Body of pancreas (tissue), 4 donors: Measurements from ENCODE around the gene SLC25A2. TPM values are rescaled to one million over a fixed set of nuclear protein-coding genes. Genes with fewer than 3 reads are reported as not detected.
A peak's percentile ranks its signal among the peaks of the same experiment; 100 is the strongest.
"Not testable (repeated sequence)": the region's sequence is repeated elsewhere in the genome, so short reads cannot be mapped to it uniquely, and the experiment has no call there.

Experiments used
- ATAC-seq: fragments of 150-250 bp; one replicate; pipeline ENCODE4 v1.9.1; 2016
- DNase-seq, 4 donors: peaks; one replicate each; pipeline ENCODE4 v3.0.0-alpha.2; 2019
- H3K27ac ChIP-seq, 4 donors: fragments of 200-600 bp; sonication (generic); 1 replicate in 3 of 4; 2 replicates in 1 of 4; pipeline versions ENCODE4 v1.5.1 to v1.6.1; 2016 to 2019; ENCODE audit warnings: mild to moderate bottlenecking in 1 of 4, mixed read lengths in 1 of 4, moderate library complexity in 1 of 4
- H3K27me3 ChIP-seq, 2 donors: fragments of 200-600 bp; sonication (generic); one replicate each; pipeline ENCODE4 v1.6.0; 2016; ENCODE audit warnings: mild to moderate bottlenecking in 1 of 2
- H3K36me3 ChIP-seq, 2 donors: fragments of 200-600 bp; sonication (generic); replicated peaks in 1 of 2; 2 replicates each; pipeline ENCODE4 v1.5.1; 2016; ENCODE audit warnings: low read depth in 2 of 2; ENCODE audit not compliant: insufficient read depth in 1 of 2
- H3K4me1 ChIP-seq: fragments of 200-600 bp; sonication (generic); one replicate; pipeline ENCODE4 v1.6.0; 2016
- H3K4me3 ChIP-seq, 2 donors: fragments of 200-600 bp; sonication (generic); 1 replicate in 1 of 2; 2 replicates in 1 of 2; pipeline ENCODE4 v1.5.1; 2016 to 2019
- H3K9me3 ChIP-seq, 3 donors: fragments of 200-600 bp; sonication (generic); 1 replicate in 2 of 3; 2 replicates in 1 of 3; pipeline ENCODE4 v1.5.1; 2016
- POLR2A ChIP-seq, 3 donors: fragments of 450-650 bp; IDR thresholded peaks; one replicate each; pipeline ENCODE4 v1.6.1; 2016; ENCODE audit warnings: antibody characterized with exemption in 3 of 3, mild to moderate bottlenecking in 2 of 3
- WGBS, 2 donors: methylation state at CpG; one replicate each; pipeline ENCODE4 v1.1.5; 2017; 5-methylcytosine and 5-hydroxymethylcytosine counted together
- intact Hi-C: fragments of 100-400 bp; cut with DNase I; formaldehyde crosslinking; loops from one replicate; pipeline ENCODE4 v1.15.1; 2023
- total RNA-seq, 2 donors: library from RNA; depleted of rRNA; stranded (reverse); fragments of >200 nt; gene quantifications; one replicate each; pipeline ENCODE4 v1.1.0, GENCODE V29; 2016
- TF ChIP-seq, protein P1 (sequence below), 7 experiments: fragments of 450-650 bp in 4 of 7; fragments of 200-600 bp in 3 of 7; sonication (generic) in 3 of 7; IDR thresholded peaks; one replicate each; pipeline ENCODE4 v1.5.1; 2016 to 2019; ENCODE audit warnings: antibody characterized with exemption in 7 of 7

The SLC25A2 gene
- total RNA-seq, 2 donors from 2014 or later, result not detected

DNA sequence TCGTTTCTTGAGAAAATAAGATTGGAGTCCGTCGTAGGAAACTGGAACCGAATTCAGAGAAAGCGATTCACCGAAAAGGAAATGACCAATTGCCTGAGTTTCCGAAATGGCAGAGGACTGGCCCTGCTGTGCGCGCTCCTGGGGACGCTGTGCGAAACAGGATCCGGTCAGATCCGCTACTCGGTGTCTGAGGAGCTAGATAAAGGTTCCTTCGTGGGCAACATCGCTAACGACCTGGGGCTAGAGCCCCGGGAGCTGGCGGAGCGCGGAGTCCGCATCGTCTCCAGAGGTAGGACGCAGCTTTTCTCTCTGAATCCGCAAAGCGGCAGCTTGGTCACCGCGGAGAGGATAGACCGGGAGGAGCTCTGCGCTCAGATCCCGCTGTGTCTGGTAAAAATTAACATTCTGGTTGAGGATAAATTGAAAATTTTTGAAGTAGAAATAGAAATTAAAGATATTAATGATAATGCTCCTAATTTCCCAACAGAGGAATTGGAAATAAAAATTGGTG is 40.2 kb upstream of the SLC25A2 start:
- DNase-seq (no peak), ATAC-seq (no peak)
- no peaks in the 10 kb centered on the region for H3K36me3 ChIP-seq
- no peaks in the 10 kb centered on the region for H3K27me3 ChIP-seq
- intact Hi-C loops, result no loop called here
- TF ChIP-seq POLR2A (IDR thresholded peaks at IDR 0.05), result no peak
- TF ChIP-seq, protein P1, sequence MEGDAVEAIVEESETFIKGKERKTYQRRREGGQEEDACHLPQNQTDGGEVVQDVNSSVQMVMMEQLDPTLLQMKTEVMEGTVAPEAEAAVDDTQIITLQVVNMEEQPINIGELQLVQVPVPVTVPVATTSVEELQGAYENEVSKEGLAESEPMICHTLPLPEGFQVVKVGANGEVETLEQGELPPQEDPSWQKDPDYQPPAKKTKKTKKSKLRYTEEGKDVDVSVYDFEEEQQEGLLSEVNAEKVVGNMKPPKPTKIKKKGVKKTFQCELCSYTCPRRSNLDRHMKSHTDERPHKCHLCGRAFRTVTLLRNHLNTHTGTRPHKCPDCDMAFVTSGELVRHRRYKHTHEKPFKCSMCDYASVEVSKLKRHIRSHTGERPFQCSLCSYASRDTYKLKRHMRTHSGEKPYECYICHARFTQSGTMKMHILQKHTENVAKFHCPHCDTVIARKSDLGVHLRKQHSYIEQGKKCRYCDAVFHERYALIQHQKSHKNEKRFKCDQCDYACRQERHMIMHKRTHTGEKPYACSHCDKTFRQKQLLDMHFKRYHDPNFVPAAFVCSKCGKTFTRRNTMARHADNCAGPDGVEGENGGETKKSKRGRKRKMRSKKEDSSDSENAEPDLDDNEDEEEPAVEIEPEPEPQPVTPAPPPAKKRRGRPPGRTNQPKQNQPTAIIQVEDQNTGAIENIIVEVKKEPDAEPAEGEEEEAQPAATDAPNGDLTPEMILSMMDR (IDR thresholded peaks at IDR 0.05), result no peak
- no peaks in the 10 kb centered on the region for H3K4me1 ChIP-seq
- peaks cover 0 to 38% (median 4%) of the 10 kb centered on the region in 3 donors for H3K9me3 ChIP-seq
- H3K4me3 ChIP-seq, result no peak overlapping the region
- 21 to 30% methylated on average over 30 to 31 of the region's 31 CpGs for WGBS, 2 donors
- H3K27ac ChIP-seq, result no peak overlapping the region

DNA sequence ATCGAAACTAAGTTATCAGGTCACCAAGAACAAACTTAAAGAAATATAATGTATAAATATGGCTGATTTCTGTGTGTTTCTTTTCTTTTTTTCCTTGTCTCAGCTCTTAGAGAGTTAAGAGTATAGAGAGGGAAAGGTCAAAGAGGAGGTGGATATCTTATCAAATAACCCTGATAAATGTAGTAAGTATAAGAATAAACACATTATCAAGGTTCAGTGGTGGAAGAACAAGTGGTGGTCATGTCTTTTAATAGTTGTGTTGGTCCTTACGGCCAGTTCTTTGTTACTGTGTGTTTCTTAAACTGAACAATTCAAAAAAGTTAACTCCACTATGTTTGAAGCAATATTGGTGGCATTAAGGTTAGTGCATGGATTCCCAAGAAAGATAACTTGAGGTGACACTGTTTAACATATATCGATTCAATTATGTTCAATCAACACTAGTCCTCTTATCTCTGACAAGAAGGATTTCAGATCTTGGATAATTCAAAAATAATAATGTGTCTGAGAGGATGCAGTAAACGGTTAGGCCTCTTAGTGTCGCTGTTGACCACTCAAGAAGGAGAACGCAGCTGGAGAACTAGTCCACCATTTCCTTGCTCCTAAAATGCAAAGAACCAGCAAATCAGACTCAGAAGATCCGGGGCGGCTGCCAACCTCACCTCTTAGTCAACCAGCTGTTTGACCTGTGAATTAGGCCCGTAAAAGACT is 39.5 kb upstream of the SLC25A2 start, which contains the start of gene PCDHGA3:
Gene PCDHGA3, plus strand, starts transcription at position 588 of the 711 bp plus-strand sequence. CDS start 205 bp downstream, outside the sequence.
- Histone ChIP-seq H3K4me3 (no peak within 1 kb of the TSS), H3K36me3 (no peaks in the 10 kb centered on the region), H3K27ac (no peak within 1 kb of the TSS), H3K27me3 (no peaks in the 10 kb centered on the region), H3K9me3 (peaks cover 0 to 43% (median 4%) of the 10 kb centered on the region in 3 donors), H3K4me1 (no peaks in the 10 kb centered on the region)
- peak in 2 of 4 donors; percentile 26 to 44 for DNase-seq
- TF ChIP-seq POLR2A (IDR thresholded peaks at IDR 0.05), result no peak
- TF ChIP-seq, protein P1 (IDR thresholded peaks at IDR 0.05), result peak in 5 of 7 experiments; percentile 18 to 36 (median 34)
- intact Hi-C loops, result no loop called here
- ATAC-seq, result peak; percentile 40
- 21 to 25% methylated on average over 9 of the region's 9 CpGs for WGBS, 2 donors

DNA sequence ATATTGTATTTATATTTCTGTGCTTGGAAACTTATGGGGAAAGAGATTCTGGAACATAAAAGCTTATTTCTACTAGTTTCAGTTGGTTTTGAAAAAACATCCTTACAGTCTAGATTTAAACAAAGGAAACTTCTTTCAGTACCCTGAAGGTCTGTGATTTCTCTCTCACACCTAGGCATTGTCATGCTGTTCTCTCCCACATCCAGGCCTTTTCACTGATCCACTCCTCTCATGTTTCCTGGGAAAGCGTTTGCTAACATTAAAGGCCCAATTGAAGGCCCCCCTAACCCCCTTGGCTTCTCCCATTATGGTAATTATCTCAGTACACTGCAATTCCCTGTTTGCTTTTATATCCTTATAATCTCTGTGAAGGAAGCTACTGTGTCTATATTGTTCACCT is 38.9 kb upstream of the SLC25A2 start:
- H3K4me1 ChIP-seq, result no peaks in the 10 kb centered on the region
- 8 to 24% methylated on average over 1 of the region's 1 CpG for WGBS, 2 donors
- intact Hi-C loops, result no loop called here
- TF ChIP-seq POLR2A (IDR thresholded peaks at IDR 0.05), result no peak
- TF ChIP-seq, protein P1 (IDR thresholded peaks at IDR 0.05), result no peak
- H3K36me3 ChIP-seq, result no peaks in the 10 kb centered on the region
- H3K27me3 ChIP-seq, result no peaks in the 10 kb centered on the region
- ATAC-seq (no peak), DNase-seq (no peak)
- H3K27ac ChIP-seq, result no peak overlapping the region
- H3K9me3 ChIP-seq, result peaks cover 0 to 50% (median 4%) of the 10 kb centered on the region in 3 donors
- H3K4me3 ChIP-seq, result no peak overlapping the region

DNA sequence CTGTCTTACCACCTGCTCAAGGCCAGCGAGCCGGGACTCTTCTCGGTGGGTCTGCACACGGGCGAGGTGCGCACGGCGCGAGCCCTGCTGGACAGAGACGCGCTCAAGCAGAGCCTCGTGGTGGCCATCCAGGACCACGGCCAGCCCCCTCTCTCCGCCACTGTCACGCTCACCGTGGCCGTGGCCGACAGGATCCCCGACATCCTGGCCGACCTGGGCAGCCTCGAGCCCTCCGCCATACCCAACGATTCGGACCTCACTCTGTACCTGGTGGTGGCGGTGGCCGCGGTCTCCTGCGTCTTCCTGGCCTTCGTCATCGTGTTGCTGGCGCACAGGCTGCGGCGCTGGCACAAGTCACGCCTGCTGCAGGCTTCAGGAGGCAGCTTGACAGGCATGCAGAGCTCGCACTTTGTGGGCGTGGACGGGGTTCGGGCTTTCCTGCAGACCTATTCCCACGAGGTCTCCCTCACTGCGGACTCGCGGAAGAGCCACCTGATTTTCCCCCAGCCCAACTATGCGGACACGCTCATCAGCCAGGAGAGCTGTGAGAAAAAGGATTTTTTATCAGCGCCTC is 37.0 kb upstream of the SLC25A2 start:
- DNase-seq, H3K4me1 ChIP-seq, ATAC-seq, H3K4me3 ChIP-seq, intact Hi-C loops, H3K36me3 ChIP-seq, H3K27me3 ChIP-seq, H3K27ac ChIP-seq: not testable (repeated sequence)
- WGBS, 2 donors, result 42 to 72% methylated on average over 14 to 45 of the region's 45 CpGs
- H3K9me3 ChIP-seq, result peaks cover 0 to 55% (median 4%) of the 10 kb centered on the region in 3 donors

DNA sequence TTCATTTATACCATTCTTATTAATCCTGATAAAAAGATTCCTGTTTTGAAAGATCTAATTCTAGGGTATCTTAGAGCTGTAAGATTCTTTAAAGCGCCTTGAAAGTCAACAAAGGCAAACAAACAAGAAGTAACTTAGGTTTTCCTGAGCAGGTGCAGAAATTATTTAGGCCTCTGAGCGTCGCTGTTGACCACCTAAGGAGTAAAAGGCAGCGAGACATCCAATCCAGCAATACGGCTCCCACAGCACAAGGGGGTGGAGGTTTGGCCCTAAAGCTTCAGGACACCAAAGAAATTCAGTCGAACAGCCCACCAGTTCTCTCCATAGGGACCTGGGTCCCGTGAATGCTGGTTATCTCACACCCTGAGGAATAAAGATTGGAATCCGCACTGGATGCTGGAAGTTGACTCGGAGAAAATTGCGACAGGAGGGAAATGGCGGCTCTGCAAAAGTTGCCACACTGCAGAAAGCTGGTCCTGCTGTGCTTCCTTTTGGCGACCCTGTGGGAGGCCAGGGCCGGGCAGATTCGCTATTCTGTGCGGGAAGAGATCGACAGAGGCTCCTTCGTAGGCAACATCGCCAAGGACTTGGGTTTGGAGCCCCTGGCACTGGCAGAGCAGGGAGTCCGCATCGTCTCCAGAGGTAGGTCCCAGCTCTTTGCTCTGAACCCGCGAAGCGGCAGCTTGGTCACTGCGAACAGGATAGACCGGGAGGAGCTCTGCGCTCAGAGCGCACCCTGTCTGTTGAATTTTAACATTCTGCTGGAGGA is 34.9 kb upstream of the SLC25A2 start, which contains the start of gene PCDHGA2:
Gene PCDHGA2, plus strand, starts transcription at position 223 of the 769 bp plus-strand sequence.
- no peaks in the 10 kb centered on the region for H3K36me3 ChIP-seq
- ATAC-seq (no peak), DNase-seq (peak in 3 of 4 donors; percentile 27 to 51 (median 37))
- no peaks in the 10 kb centered on the region for H3K27me3 ChIP-seq
- WGBS, 2 donors, result 5 to 16% methylated on average over 26 to 27 of the region's 27 CpGs
- intact Hi-C loops, result no loop called here
- peaks cover 0 to 47% (median 0%) of the 10 kb centered on the region in 3 donors for H3K9me3 ChIP-seq
- no peak within 1 kb of the TSS for H3K27ac ChIP-seq
- no peaks in the 10 kb centered on the region for H3K4me1 ChIP-seq
- TF ChIP-seq POLR2A (IDR thresholded peaks at IDR 0.05), result no peak
- TF ChIP-seq, protein P1 (IDR thresholded peaks at IDR 0.05), result peak in 5 of 7 experiments; percentile 26 to 50 (median 40)
- H3K4me3 ChIP-seq, result no peak within 1 kb of the TSS

DNA sequence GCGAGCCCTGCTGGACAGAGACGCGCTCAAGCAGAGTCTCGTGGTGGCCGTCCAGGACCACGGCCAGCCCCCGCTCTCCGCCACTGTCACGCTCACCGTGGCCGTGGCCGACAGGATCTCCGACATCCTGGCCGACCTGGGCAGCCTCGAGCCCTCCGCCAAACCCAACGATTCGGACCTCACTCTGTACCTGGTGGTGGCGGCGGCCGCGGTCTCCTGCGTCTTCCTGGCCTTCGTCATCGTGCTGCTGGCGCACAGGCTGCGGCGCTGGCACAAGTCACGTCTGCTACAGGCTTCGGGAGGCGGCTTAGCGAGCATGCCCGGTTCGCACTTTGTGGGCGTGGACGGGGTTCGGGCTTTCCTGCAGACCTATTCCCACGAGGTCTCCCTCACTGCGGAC is 28.7 kb upstream of the SLC25A2 start:
- H3K36me3 ChIP-seq, DNase-seq, ATAC-seq, intact Hi-C loops, H3K4me1 ChIP-seq, H3K4me3 ChIP-seq, H3K27me3 ChIP-seq, H3K27ac ChIP-seq: not testable (repeated sequence)
- peaks cover 0 to 36% (median 0%) of the 10 kb centered on the region in 3 donors for H3K9me3 ChIP-seq
- WGBS, 2 donors, result 11 to 28% methylated on average over 4 to 34 of the region's 39 CpGs
